Neural progenitor cell (in vitro differentiated cells): ENCODE data around the gene TOMM70.

ENCODE experiments used
- CTCF ChIP-seq: fragments of 200-600 bp; sonication (generic); IDR thresholded peaks from 2 replicates; pipeline ENCODE4 v1.5.1; 2017; ENCODE audit warnings: antibody characterized with exemption, mild to moderate bottlenecking
- EZH2 ChIP-seq: fragments of 200-600 bp; sonication (generic); IDR thresholded peaks from 2 replicates; pipeline ENCODE4 v1.6.1; 2017; ENCODE audit warnings: antibody characterized with exemption, mild to moderate bottlenecking, moderate library complexity
- EZH2phosphoT487 ChIP-seq: fragments of 200-600 bp; sonication (generic); IDR thresholded peaks from 2 replicates; pipeline ENCODE4 v1.6.1; 2017; ENCODE audit warnings: antibody characterized with exemption

- TF ChIP-seq CTCF (no peak), EZH2 (no peak), EZH2phosphoT487 (no peak)
Measured at GRCh38 chr3:100437721-100438622, 37.1 kb upstream of the TOMM70 start.
